ENCODE results near the gene SSMEM1.

Gene SSMEM1

GRCh38 chr7:130187360-130187759 lies 20.3 kb upstream of the SSMEM1 start:
- Mint-ChIP-seq H3K4me1 (peaks cover 14% of the 10 kb centered on the region), H3K4me3 (no peak overlapping the region), H3K36me3 (ENCODE audit: low read depth) (peaks cover 58% of the 10 kb centered on the region), H3K9me3 (no peaks in the 10 kb centered on the region), H3K27ac (no peak overlapping the region), H3K27me3 (ENCODE audit: low read depth) (no peaks in the 10 kb centered on the region)
- TF ChIP-seq, protein P1, sequence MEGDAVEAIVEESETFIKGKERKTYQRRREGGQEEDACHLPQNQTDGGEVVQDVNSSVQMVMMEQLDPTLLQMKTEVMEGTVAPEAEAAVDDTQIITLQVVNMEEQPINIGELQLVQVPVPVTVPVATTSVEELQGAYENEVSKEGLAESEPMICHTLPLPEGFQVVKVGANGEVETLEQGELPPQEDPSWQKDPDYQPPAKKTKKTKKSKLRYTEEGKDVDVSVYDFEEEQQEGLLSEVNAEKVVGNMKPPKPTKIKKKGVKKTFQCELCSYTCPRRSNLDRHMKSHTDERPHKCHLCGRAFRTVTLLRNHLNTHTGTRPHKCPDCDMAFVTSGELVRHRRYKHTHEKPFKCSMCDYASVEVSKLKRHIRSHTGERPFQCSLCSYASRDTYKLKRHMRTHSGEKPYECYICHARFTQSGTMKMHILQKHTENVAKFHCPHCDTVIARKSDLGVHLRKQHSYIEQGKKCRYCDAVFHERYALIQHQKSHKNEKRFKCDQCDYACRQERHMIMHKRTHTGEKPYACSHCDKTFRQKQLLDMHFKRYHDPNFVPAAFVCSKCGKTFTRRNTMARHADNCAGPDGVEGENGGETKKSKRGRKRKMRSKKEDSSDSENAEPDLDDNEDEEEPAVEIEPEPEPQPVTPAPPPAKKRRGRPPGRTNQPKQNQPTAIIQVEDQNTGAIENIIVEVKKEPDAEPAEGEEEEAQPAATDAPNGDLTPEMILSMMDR (IDR thresholded peaks at IDR 0.05; ENCODE audit: unreplicated experiment in 3 of 3): no peak

- peaks cover 6% of the 10 kb centered on the region for H3K4me1 Mint-ChIP-seq
- H3K36me3 Mint-ChIP-seq (ENCODE audit: low read depth): peaks cover 60% of the 10 kb centered on the region
Observed at GRCh38 chr7:130189343-130189742, 18.3 kb upstream of the SSMEM1 start.

GRCh38 chr7:130191791-130192190 lies 15.9 kb upstream of the SSMEM1 start:
- Mint-ChIP-seq H3K4me1 (no peaks in the 10 kb centered on the region), H3K9me3 (no peaks in the 10 kb centered on the region), H3K4me3 (no peak overlapping the region), H3K27me3 (ENCODE audit: low read depth) (no peaks in the 10 kb centered on the region), H3K27ac (no peak overlapping the region), H3K36me3 (ENCODE audit: low read depth) (peaks cover 72% of the 10 kb centered on the region)
- TF ChIP-seq, protein P1 (IDR thresholded peaks at IDR 0.05; ENCODE audit: unreplicated experiment in 3 of 3): no peak

More at GRCh38 chr7:130189343-130189742, 18.3 kb upstream of the SSMEM1 start:
- no peak overlapping the region for H3K27ac Mint-ChIP-seq
- TF ChIP-seq, protein P1 (IDR thresholded peaks at IDR 0.05; ENCODE audit: unreplicated experiment in 3 of 3): no peak
- no peaks in the 10 kb centered on the region for H3K9me3 Mint-ChIP-seq
- no peaks in the 10 kb centered on the region for H3K27me3 Mint-ChIP-seq (ENCODE audit: low read depth)
- no peak overlapping the region for H3K4me3 Mint-ChIP-seq

DNA sequence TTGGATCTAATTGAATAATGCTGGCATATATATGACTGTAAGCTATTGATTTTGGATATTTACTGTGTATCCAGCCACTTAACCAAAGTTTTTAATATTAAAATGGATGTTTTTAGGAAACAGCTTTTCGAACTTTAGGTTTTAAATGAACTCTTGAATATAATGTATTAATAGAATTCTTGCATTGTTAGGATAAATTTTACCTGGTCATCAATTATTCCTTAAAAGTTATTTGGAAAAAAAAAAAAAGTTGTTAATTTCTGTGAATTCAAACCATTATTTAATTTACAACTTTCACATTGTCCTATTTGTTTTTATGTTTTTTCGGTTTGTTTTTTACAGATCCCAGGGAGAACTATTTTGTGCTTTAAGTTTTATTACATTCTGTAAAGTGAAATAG lies 12.3 kb upstream of the SSMEM1 start:
- Mint-ChIP-seq H3K36me3 (ENCODE audit: low read depth) (peaks cover 77% of the 10 kb centered on the region), H3K27ac (peak overlapping the region in 1 of 3 experiments; percentile 18), H3K9me3 (no peaks in the 10 kb centered on the region), H3K4me3 (no peak overlapping the region), H3K27me3 (ENCODE audit: low read depth) (no peaks in the 10 kb centered on the region), H3K4me1 (no peaks in the 10 kb centered on the region)
- TF ChIP-seq, protein P1 (IDR thresholded peaks at IDR 0.05; ENCODE audit: unreplicated experiment in 3 of 3): no peak

GRCh38 chr7:130196476-130196875 lies 11.2 kb upstream of the SSMEM1 start:
- Mint-ChIP-seq H3K27ac (no peak overlapping the region), H3K4me3 (no peak overlapping the region), H3K27me3 (ENCODE audit: low read depth) (no peaks in the 10 kb centered on the region), H3K9me3 (no peaks in the 10 kb centered on the region), H3K36me3 (ENCODE audit: low read depth) (peaks cover 77% of the 10 kb centered on the region), H3K4me1 (peaks cover 4% of the 10 kb centered on the region)
- TF ChIP-seq, protein P1 (IDR thresholded peaks at IDR 0.05; ENCODE audit: unreplicated experiment in 3 of 3): no peak

DNA sequence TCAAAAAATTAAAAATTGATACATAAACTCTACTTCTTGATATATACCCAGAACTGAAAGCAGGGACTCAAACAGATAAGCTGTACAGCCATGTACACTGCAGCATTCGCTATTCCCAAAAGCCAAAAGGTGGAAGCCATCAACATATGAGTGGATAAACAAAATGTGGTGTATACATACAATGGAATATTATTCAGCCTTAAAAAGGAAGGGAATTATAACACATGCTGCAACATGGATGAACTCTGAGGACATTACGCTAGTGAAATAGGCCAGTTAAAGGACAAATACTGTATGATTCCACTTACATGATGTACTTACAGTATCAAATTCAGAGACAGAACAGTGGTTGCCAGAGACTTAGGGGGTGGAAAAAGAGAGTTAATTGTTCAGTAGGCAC lies 10.6 kb upstream of the SSMEM1 start:
- Mint-ChIP-seq H3K36me3 (ENCODE audit: low read depth) (peaks cover 78% of the 10 kb centered on the region), H3K4me1 (peaks cover 10% of the 10 kb centered on the region), H3K4me3 (no peak overlapping the region), H3K9me3 (no peaks in the 10 kb centered on the region), H3K27ac (no peak overlapping the region), H3K27me3 (ENCODE audit: low read depth) (no peaks in the 10 kb centered on the region)
- TF ChIP-seq, protein P1 (IDR thresholded peaks at IDR 0.05; ENCODE audit: unreplicated experiment in 3 of 3): no peak

All from nephron (organoid).